NCI-H146 treated with DMSO at 0.1 percent for 48 hours (cell line): ENCODE data around the gene CROCC2.

Experiments
- DNase-seq: peaks from one replicate; lab custom pipeline; 2025; ENCODE audit not compliant: unreplicated experiment; lab: John Stamatoyannopoulos, UW

CROCC2 gene

GRCh38 chr2:240919786-240920782 lies 13.9 kb downstream of the CROCC2 start:
- DNase-seq: no peak

GRCh38 chr2:240920783-240921231 lies 14.7 kb downstream of the CROCC2 start:
- DNase-seq: no peak

- DNase-seq: no peak
Measured at GRCh38 chr2:240921311-240921994, 15.3 kb downstream of the CROCC2 start.

- DNase-seq: no peak
Measured at GRCh38 chr2:240921995-240922244, 15.8 kb downstream of the CROCC2 start.

- DNase-seq: no peak
Measured at GRCh38 chr2:240922245-240922981, 16.3 kb downstream of the CROCC2 start.

GRCh38 chr2:240922982-240923537 lies 16.9 kb downstream of the CROCC2 start:
- DNase-seq: no peak

GRCh38 chr2:240925191-240925567 lies 19.0 kb downstream of the CROCC2 start:
- DNase-seq: no peak

- no peak for DNase-seq
Measured at GRCh38 chr2:240925568-240926515, 19.7 kb downstream of the CROCC2 start.

- DNase-seq: no peak
Measured at GRCh38 chr2:240926516-240927389, 20.6 kb downstream of the CROCC2 start.

- DNase-seq: no peak
Measured at GRCh38 chr2:240927390-240927781, 21.2 kb downstream of the CROCC2 start.

- DNase-seq: no peak
Measured at GRCh38 chr2:240928476-240929363, 22.6 kb downstream of the CROCC2 start.

GRCh38 chr2:240929364-240930095 lies 23.4 kb downstream of the CROCC2 start:
- DNase-seq: no peak

- no peak for DNase-seq
Measured at GRCh38 chr2:240930096-240930630, 24.0 kb downstream of the CROCC2 start.

GRCh38 chr2:240930631-240931318 lies 24.6 kb downstream of the CROCC2 start:
- no peak for DNase-seq

- no peak for DNase-seq
Measured at GRCh38 chr2:240931319-240931949, 25.3 kb downstream of the CROCC2 start.

GRCh38 chr2:240932001-240932723 lies 26.0 kb downstream of the CROCC2 start:
- DNase-seq: no peak
